Cardiac fibroblast (primary cell): Measurements from ENCODE around the gene AKAP6.

Experiments
- DNase-seq, 2 donors: peaks; one replicate each; pipeline versions ENCODE4 v3.0.0 to v3.0.0-alpha.2; 2010; ENCODE audit warnings: low read depth in 2 of 2
- H3K4me3 ChIP-seq, 2 donors: replicated peaks in 1 of 2; 1 replicate in 1 of 2; 2 replicates in 1 of 2; pipeline ENCODE4 v1.5.1; 2011; ENCODE audit warnings: low read depth in 2 of 2, low read length in 2 of 2, mild to moderate bottlenecking in 2 of 2, moderate library complexity in 1 of 2
- CTCF ChIP-seq: IDR thresholded peaks from one replicate; pipeline ENCODE4 v1.5.1; 2011; ENCODE audit warnings: low read depth, mild to moderate bottlenecking, low read length, inconsistent platforms

The AKAP6 gene

GRCh38 chr14:32512348-32512747 lies 183.2 kb downstream of the AKAP6 start:
- DNase-seq = no peak
- TF ChIP-seq CTCF = no peak
- no peak overlapping the region for H3K4me3 ChIP-seq

GRCh38 chr14:32512813-32513212 lies 183.7 kb downstream of the AKAP6 start:
- DNase-seq = peak; percentile 34 to 53
- TF ChIP-seq CTCF = no peak
- no peak overlapping the region for H3K4me3 ChIP-seq

- DNase-seq = peak; percentile 44 to 48
These were observed 184.5 kb downstream of the AKAP6 start for GRCh38 chr14:32513571-32514009.

GRCh38 chr14:32514236-32514635 lies 185.1 kb downstream of the AKAP6 start:
- DNase-seq = peak; percentile 10 to 25
- TF ChIP-seq CTCF = no peak
- no peak overlapping the region for H3K4me3 ChIP-seq

More at GRCh38 chr14:32513571-32514009, 184.5 kb downstream of the AKAP6 start:
- TF ChIP-seq CTCF = peak; percentile 41
- H3K4me3 ChIP-seq = no peak overlapping the region

- no peak overlapping the region for H3K4me3 ChIP-seq
- TF ChIP-seq CTCF = no peak
- DNase-seq = no peak
These were observed 185.6 kb downstream of the AKAP6 start for GRCh38 chr14:32514681-32515080.

GRCh38 chr14:32524609-32525375 lies 195.7 kb downstream of the AKAP6 start:
- no peak for TF ChIP-seq CTCF
- DNase-seq = peak; percentile 31 to 74
- H3K4me3 ChIP-seq = no peak overlapping the region
